SJCRH30 (cell line): ENCODE data around the gene MEF2A. TPM values are rescaled to one million over a fixed set of nuclear protein-coding genes. Genes with fewer than 3 reads are reported as not detected.

Source experiments
- DNase-seq, 2 experiments: peaks; one replicate each; pipeline ENCODE4 v3.0.0-alpha.2; 2015 to 2020
- H3K27ac ChIP-seq: fragments of 250-450 bp; sonication (Bioruptor Pico); 2 replicates; pipeline ENCODE4 v1.5.1; 2020; ENCODE audit warnings: mild to moderate bottlenecking, moderate library complexity
- H3K27me3 ChIP-seq: fragments of 250-450 bp; sonication (Bioruptor Pico); 2 replicates; pipeline ENCODE4 v1.5.1; 2020; ENCODE audit warnings: mild to moderate bottlenecking, moderate library complexity
- H3K36me3 ChIP-seq: fragments of 250-450 bp; sonication (Bioruptor Pico); 2 replicates; pipeline ENCODE4 v1.5.1; 2020; ENCODE audit warnings: mild to moderate bottlenecking, moderate library complexity
- H3K4me1 ChIP-seq: fragments of 250-450 bp; sonication (Bioruptor Pico); 2 replicates; pipeline ENCODE4 v1.5.1; 2020; ENCODE audit warnings: mild to moderate bottlenecking, moderate library complexity
- H3K4me3 ChIP-seq: fragments of 250-450 bp; sonication (Bioruptor Pico); 2 replicates; pipeline ENCODE4 v1.5.1; 2020; ENCODE audit warnings: mild to moderate bottlenecking, moderate library complexity
- H3K9me3 ChIP-seq: fragments of 250-450 bp; sonication (Bioruptor Pico); replicated peaks from 2 replicates; pipeline ENCODE4 v1.5.1; 2020; ENCODE audit warnings: mild to moderate bottlenecking, moderate library complexity
- total RNA-seq: library from RNA; depleted of rRNA; stranded (reverse); fragments of >200 nt; shearing (Covaris generic); gene quantifications from 2 replicates; pipeline ENCODE4 v1.2.3, GENCODE V29; 2014

MEF2A gene
- total RNA-seq, 1 experiment from 2014 or later = 41.2 TPM

GRCh38 chr15:99574502-99574901 is 8.7 kb downstream of the MEF2A start:
- H3K9me3 ChIP-seq = 0 out of 2 replicates have a peak, but pooled peaks cover 3% of the 10 kb centered on the region
- H3K4me3 ChIP-seq = no peak overlapping the region
- H3K27ac ChIP-seq = no peak overlapping the region
- peaks cover 2% of the 10 kb centered on the region; the same call in 1 of the 2 replicates for H3K36me3 ChIP-seq
- no peak for DNase-seq
- H3K27me3 ChIP-seq = no peaks in the 10 kb centered on the region
- no peaks in the 10 kb centered on the region for H3K4me1 ChIP-seq

GRCh38 chr15:99578809-99579208 is 13.0 kb downstream of the MEF2A start:
- Histone ChIP-seq H3K27ac (no peak overlapping the region), H3K9me3 (no peaks in the 10 kb centered on the region), H3K4me3 (no peak overlapping the region), H3K27me3 (no peaks in the 10 kb centered on the region), H3K4me1 (no peaks in the 10 kb centered on the region), H3K36me3 (no peaks in the 10 kb centered on the region; the same call in 1 of the 2 replicates)
- peak in 1 of 2 experiments; percentile 31 for DNase-seq

GRCh38 chr15:99580076-99580475 is 14.3 kb downstream of the MEF2A start:
- H3K4me3 ChIP-seq = no peak overlapping the region
- no peak overlapping the region for H3K27ac ChIP-seq
- H3K9me3 ChIP-seq = no peaks in the 10 kb centered on the region
- H3K4me1 ChIP-seq = no peaks in the 10 kb centered on the region
- H3K36me3 ChIP-seq = 0 out of 2 replicates have a peak, but pooled peaks cover 2% of the 10 kb centered on the region
- no peaks in the 10 kb centered on the region for H3K27me3 ChIP-seq
- DNase-seq = no peak

- Histone ChIP-seq H3K4me1 (no peaks in the 10 kb centered on the region), H3K27me3 (no peaks in the 10 kb centered on the region), H3K27ac (no peak overlapping the region), H3K36me3 (0 out of 2 replicates have a peak, but pooled peaks cover 2% of the 10 kb centered on the region), H3K9me3 (no peaks in the 10 kb centered on the region; the same call in 1 of the 2 replicates), H3K4me3 (no peak overlapping the region)
- DNase-seq = no peak
Measured at GRCh38 chr15:99582508-99582960, 16.8 kb downstream of the MEF2A start.

- DNase-seq = no peak
- Histone ChIP-seq H3K27me3 (no peaks in the 10 kb centered on the region), H3K4me1 (no peaks in the 10 kb centered on the region), H3K4me3 (no peak overlapping the region), H3K27ac (no peak overlapping the region), H3K36me3 (0 out of 2 replicates have a peak, but pooled peaks cover 2% of the 10 kb centered on the region), H3K9me3 (no peaks in the 10 kb centered on the region; the same call in 1 of the 2 replicates)
Measured at GRCh38 chr15:99584081-99584600, 18.4 kb downstream of the MEF2A start.

GRCh38 chr15:99586121-99586520 is 20.3 kb downstream of the MEF2A start:
- no peak for DNase-seq

GRCh38 chr15:99589801-99590200 is 24.0 kb downstream of the MEF2A start:
- Histone ChIP-seq H3K4me1 (no peaks in the 10 kb centered on the region), H3K27ac (no peak overlapping the region), H3K4me3 (no peak overlapping the region), H3K36me3 (peaks cover 2% of the 10 kb centered on the region; the same call in 1 of the 2 replicates), H3K9me3 (peaks cover 6% of the 10 kb centered on the region), H3K27me3 (no peaks in the 10 kb centered on the region)
- DNase-seq = no peak

More at GRCh38 chr15:99586121-99586520, 20.3 kb downstream of the MEF2A start:
- H3K27ac ChIP-seq = no peak overlapping the region
- peaks cover 2% of the 10 kb centered on the region; the same call in 1 of the 2 replicates for H3K36me3 ChIP-seq
- no peaks in the 10 kb centered on the region for H3K27me3 ChIP-seq
- peaks cover 5% of the 10 kb centered on the region for H3K9me3 ChIP-seq
- H3K4me3 ChIP-seq = no peak overlapping the region
- no peaks in the 10 kb centered on the region for H3K4me1 ChIP-seq

- Histone ChIP-seq H3K4me1 (no peaks in the 10 kb centered on the region), H3K36me3 (peaks cover 2% of the 10 kb centered on the region; the same call in 1 of the 2 replicates), H3K27ac (no peak overlapping the region), H3K9me3 (peaks cover 8% of the 10 kb centered on the region), H3K4me3 (no peak overlapping the region), H3K27me3 (no peaks in the 10 kb centered on the region)
- no peak for DNase-seq
Measured at GRCh38 chr15:99590913-99591646, 25.3 kb downstream of the MEF2A start.

- peaks cover 8% of the 10 kb centered on the region; the same call in 1 of the 2 replicates for H3K9me3 ChIP-seq
- H3K36me3 ChIP-seq = peaks cover 2% of the 10 kb centered on the region; the same call in 1 of the 2 replicates
- no peak for DNase-seq
- no peaks in the 10 kb centered on the region for H3K4me1 ChIP-seq
- no peaks in the 10 kb centered on the region for H3K27me3 ChIP-seq
- H3K27ac ChIP-seq = no peak overlapping the region
- H3K4me3 ChIP-seq = no peak overlapping the region
Measured at GRCh38 chr15:99592145-99592791, 26.5 kb downstream of the MEF2A start.

GRCh38 chr15:99593070-99593469 is 27.3 kb downstream of the MEF2A start:
- Histone ChIP-seq H3K36me3 (peaks cover 6% of the 10 kb centered on the region), H3K4me1 (no peaks in the 10 kb centered on the region), H3K27me3 (no peaks in the 10 kb centered on the region), H3K4me3 (no peak overlapping the region), H3K27ac (no peak overlapping the region), H3K9me3 (peaks cover 8% of the 10 kb centered on the region)
- DNase-seq = no peak

GRCh38 chr15:99594916-99595315 is 29.1 kb downstream of the MEF2A start:
- H3K27ac ChIP-seq = no peak overlapping the region
- DNase-seq = no peak
- peaks cover 12% of the 10 kb centered on the region for H3K36me3 ChIP-seq
- H3K9me3 ChIP-seq = peaks cover 8% of the 10 kb centered on the region
- H3K4me3 ChIP-seq = no peak overlapping the region
- H3K27me3 ChIP-seq = no peaks in the 10 kb centered on the region
- H3K4me1 ChIP-seq = no peaks in the 10 kb centered on the region

- no peaks in the 10 kb centered on the region for H3K4me1 ChIP-seq
- no peak overlapping the region for H3K27ac ChIP-seq
- no peak for DNase-seq
- H3K9me3 ChIP-seq = peaks cover 3% of the 10 kb centered on the region; the same call in 1 of the 2 replicates
- H3K36me3 ChIP-seq = peaks cover 21% of the 10 kb centered on the region
- no peak overlapping the region for H3K4me3 ChIP-seq
- H3K27me3 ChIP-seq = no peaks in the 10 kb centered on the region
Measured at GRCh38 chr15:99598296-99598695, 32.5 kb downstream of the MEF2A start.

GRCh38 chr15:99603828-99604227 is 38.0 kb downstream of the MEF2A start:
- peaks cover 12% of the 10 kb centered on the region for H3K36me3 ChIP-seq
- no peaks in the 10 kb centered on the region for H3K9me3 ChIP-seq
- no peak overlapping the region for H3K4me3 ChIP-seq
- no peak overlapping the region for H3K27ac ChIP-seq
- no peaks in the 10 kb centered on the region for H3K27me3 ChIP-seq
- no peak for DNase-seq
- H3K4me1 ChIP-seq = no peaks in the 10 kb centered on the region

GRCh38 chr15:99604865-99605264 is 39.1 kb downstream of the MEF2A start:
- Histone ChIP-seq H3K36me3 (peaks cover 9% of the 10 kb centered on the region), H3K4me1 (no peaks in the 10 kb centered on the region)
- no peak for DNase-seq

GRCh38 chr15:99605490-99605931 is 39.7 kb downstream of the MEF2A start:
- Histone ChIP-seq H3K4me3 (no peak overlapping the region), H3K36me3 (peaks cover 7% of the 10 kb centered on the region), H3K9me3 (no peaks in the 10 kb centered on the region), H3K27me3 (no peaks in the 10 kb centered on the region), H3K27ac (no peak overlapping the region), H3K4me1 (no peaks in the 10 kb centered on the region)
- no peak for DNase-seq

More at GRCh38 chr15:99604865-99605264, 39.1 kb downstream of the MEF2A start:
- Histone ChIP-seq H3K27ac (no peak overlapping the region), H3K27me3 (no peaks in the 10 kb centered on the region), H3K9me3 (no peaks in the 10 kb centered on the region), H3K4me3 (no peak overlapping the region)
